ENCODE measurements around the gene TBC1D17. TPM values are rescaled to one million over a fixed set of nuclear protein-coding genes. Genes with fewer than 3 reads are reported as not detected.

Gene TBC1D17
- total and polyA plus RNA-seq, 2 of the 13 experiments (the other 11 are each of a cell fraction or from before 2014, with no cell fraction given): 9.7 to 16.9 TPM

GRCh38 chr19:49862391-49863253, 14.9 kb upstream of the TBC1D17 start (continued):
- TF ChIP-seq ZNF598 (CRISPR knock-in tag; IDR thresholded peaks at IDR 0.05; ENCODE audit: borderline replicate concordance) (no peak), PCBP1 (IDR thresholded peaks at IDR 0.05; ENCODE audit: borderline replicate concordance, low read depth, low read length) (0 out of 2 replicates have a peak, but pooled peaks have one; percentile 40), SMAD3 (CRISPR knock-in tag; IDR thresholded peaks at IDR 0.05) (no peak), HNRNPK (IDR thresholded peaks at IDR 0.05; ENCODE audit: low read depth, low read length, poor library complexity, severe bottlenecking) (peak; percentile 23), DMAP1 (CRISPR knock-in tag; IDR thresholded peaks at IDR 0.05) (no peak), ZFAT (CRISPR knock-in tag; conservative IDR thresholded peaks at IDR 0.05) (no peak), ZNF713 (CRISPR knock-in tag; IDR thresholded peaks at IDR 0.05) (no peak), ZNF44 (CRISPR knock-in tag; IDR thresholded peaks at IDR 0.05) (no peak), ZBTB38 (CRISPR knock-in tag; IDR thresholded peaks at IDR 0.05) (peak; percentile 84), ATF4 (CRISPR knock-in tag; IDR thresholded peaks at IDR 0.05) (no peak), HMGXB3 (CRISPR knock-in tag; IDR thresholded peaks at IDR 0.05; ENCODE audit: borderline replicate concordance) (no peak), ZMYM3 (CRISPR knock-in tag; IDR thresholded peaks at IDR 0.05) (peak; percentile 84), ATF7-NPFF (CRISPR knock-in tag; IDR thresholded peaks at IDR 0.05; ENCODE audit: low read depth) (no peak)
